ENCODE data around the gene NELFCD. TPM values are rescaled to one million over a fixed set of nuclear protein-coding genes. Genes with fewer than 3 reads are reported as not detected.
"Not testable (repeated sequence)": the region's sequence is repeated elsewhere in the genome, so short reads cannot be mapped to it uniquely, and the experiment has no call there.

Gene NELFCD
- polyA plus RNA-seq, 6 donors from 2014 or later, result 78.9 to 128 (median 86.2) TPM

DNA sequence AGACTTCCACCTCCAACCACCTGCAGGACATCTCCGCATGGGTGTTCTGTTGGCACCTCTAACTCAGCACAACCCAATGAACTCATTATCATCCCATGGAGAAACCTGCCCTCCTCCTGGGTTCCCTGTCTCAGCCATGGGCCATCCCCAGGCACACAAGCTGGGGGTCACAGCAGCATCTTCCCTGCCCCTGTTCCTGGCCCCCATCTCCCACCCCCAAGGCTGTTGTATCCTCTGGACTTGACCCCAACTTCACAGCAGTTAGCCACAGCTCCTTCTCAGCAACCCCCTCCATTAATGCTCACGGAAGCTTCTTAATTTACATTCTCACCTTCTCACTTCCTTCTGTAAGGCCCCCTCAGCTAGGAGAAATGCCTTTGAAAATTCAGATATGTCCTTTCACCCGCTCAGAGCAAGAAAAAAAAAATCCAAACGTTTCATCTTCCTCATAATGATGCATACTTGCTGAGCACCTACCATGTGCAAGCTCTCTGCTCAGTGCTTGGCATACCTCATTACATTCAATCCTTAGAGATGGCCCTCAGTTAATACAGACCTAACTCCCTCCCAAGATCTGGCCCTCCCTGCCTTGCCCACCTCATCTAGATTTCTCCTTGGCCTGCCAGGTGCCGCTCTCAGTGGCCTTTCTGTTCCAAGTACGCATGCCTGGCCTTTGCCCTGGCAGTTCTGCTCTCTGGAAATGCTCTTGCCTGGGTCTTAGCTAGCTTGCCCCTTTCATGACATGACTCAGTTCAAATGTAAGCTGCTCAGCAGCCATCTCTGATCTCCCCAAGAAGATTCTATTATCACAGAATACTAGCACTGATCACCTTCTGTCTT, 2.5 kb upstream of the NELFCD start:
- H3K27ac Mint-ChIP-seq, result peak overlapping the region in 2 of 6 donors; percentile 0 to 14
- H3K9me3 Mint-ChIP-seq, result peaks cover 2 to 19% (median 11%) of the 10 kb centered on the region in 7 donors
- no peaks in the 10 kb centered on the region for H3K27me3 Mint-ChIP-seq
- DNase-seq (no peak), ATAC-seq (ENCODE audit: low read depth in 2 of 2) (no peak)
- peaks cover 25 to 41% (median 35%) of the 10 kb centered on the region in 3 donors for H3K4me1 Mint-ChIP-seq
- peak overlapping the region in 5 of 8 donors; percentile 36 to 83 (median 61) for H3K4me3 Mint-ChIP-seq
- peaks cover 0 to 11% of the 10 kb centered on the region in 2 donors for H3K36me3 Mint-ChIP-seq

GRCh38 chr20:58981628-58982364, 740 bp downstream of the NELFCD start:
- no peak for DNase-seq
- Mint-ChIP-seq H3K4me1 (peaks cover 36 to 54% (median 42%) of the 10 kb centered on the region in 3 donors), H3K36me3 (peaks cover 3 to 7% of the 10 kb centered on the region in 2 donors), H3K9me3 (peaks cover 0 to 2% (median 0%) of the 10 kb centered on the region in 7 donors), H3K27me3 (no peaks in the 10 kb centered on the region), H3K4me3 (peak overlapping the region; percentile 78 to 95 (median 92)), H3K27ac (peak overlapping the region; percentile 12 to 94 (median 80))
- no peak for ATAC-seq (ENCODE audit: low read depth in 2 of 2)

DNA sequence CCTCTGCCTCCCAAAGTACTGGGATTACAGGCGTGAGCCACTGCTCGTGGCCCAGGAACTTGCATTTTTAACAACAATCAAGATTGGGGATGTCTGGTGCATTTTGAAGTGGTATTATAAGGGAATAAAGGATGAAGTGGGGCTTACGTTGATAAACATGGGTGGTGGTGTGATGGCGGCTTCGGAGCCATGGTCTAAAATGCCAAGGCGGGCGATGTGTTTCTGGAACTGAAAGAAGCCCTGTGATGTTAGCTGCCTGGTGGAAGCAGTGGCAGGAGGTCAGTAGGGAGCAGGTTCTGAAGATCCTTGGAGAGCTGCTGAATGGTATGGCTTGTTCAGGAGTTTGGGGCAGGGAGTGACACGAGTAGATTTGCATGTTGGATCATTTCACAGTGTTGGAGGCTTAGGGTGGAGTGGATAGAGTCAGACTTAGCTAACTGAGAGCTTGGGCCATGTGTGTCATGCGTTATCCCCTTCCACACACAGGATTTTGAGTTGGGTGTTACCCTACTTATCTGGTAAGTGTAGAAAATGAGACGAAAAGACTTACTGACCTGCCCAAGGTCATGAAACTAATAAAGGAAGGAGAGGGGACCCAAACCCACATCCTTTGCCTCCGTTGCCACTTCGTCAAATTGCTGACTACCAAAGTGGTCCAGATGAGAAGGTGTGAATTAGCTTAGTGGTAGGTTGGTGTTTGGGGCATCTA, 1.5 kb downstream of the NELFCD start:
- no peaks in the 10 kb centered on the region for H3K27me3 Mint-ChIP-seq
- peaks cover 38 to 61% (median 42%) of the 10 kb centered on the region in 3 donors for H3K4me1 Mint-ChIP-seq
- H3K9me3 Mint-ChIP-seq, result no peaks in the 10 kb centered on the region
- peak overlapping the region in 4 of 6 donors; percentile 12 to 94 (median 64) for H3K27ac Mint-ChIP-seq
- DNase-seq (no peak), ATAC-seq (ENCODE audit: low read depth in 2 of 2) (no peak)
- peaks cover 5 to 9% of the 10 kb centered on the region in 2 donors for H3K36me3 Mint-ChIP-seq
- H3K4me3 Mint-ChIP-seq, result peak overlapping the region; percentile 78 to 95 (median 92)

DNA sequence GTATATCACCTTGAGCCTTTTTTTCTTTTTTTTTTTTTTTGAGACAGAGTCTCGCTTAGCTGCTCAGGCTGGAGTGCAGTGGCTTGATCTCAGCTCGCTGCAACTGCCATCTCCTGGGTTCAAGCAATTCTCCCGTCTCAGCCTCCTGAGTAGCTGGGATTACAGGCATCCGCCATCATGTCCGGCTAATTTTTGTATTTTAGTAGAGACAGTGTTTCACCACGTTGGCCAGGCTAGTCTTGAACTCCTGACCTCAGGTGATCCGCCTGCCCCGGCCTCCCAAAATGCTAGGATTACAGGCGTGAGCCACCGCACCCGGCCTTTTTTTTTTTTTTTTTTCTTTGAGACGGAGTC, 2.0 kb downstream of the NELFCD start:
- H3K27me3 Mint-ChIP-seq; ATAC-seq (ENCODE audit: low read depth in 2 of 2); H3K9me3 Mint-ChIP-seq; DNase-seq: not testable (repeated sequence)
- peak overlapping the region in 1 of 6 donors; percentile 12 for H3K27ac Mint-ChIP-seq
- H3K36me3 Mint-ChIP-seq, result peaks cover 5 to 14% of the 10 kb centered on the region in 2 donors
- peak overlapping the region in 5 of 8 donors; percentile 83 to 95 (median 93) for H3K4me3 Mint-ChIP-seq
- peaks cover 42 to 62% (median 43%) of the 10 kb centered on the region in 3 donors for H3K4me1 Mint-ChIP-seq

- DNase-seq (no peak), ATAC-seq (ENCODE audit: low read depth in 2 of 2) (no peak)
- Mint-ChIP-seq H3K4me1 (peaks cover 32 to 53% (median 36%) of the 10 kb centered on the region in 3 donors), H3K27ac (peak overlapping the region in 4 of 6 donors; percentile 31 to 87 (median 78)), H3K4me3 (peak overlapping the region in 2 of 8 donors; percentile 40 to 83), H3K36me3 (peaks cover 5 to 16% of the 10 kb centered on the region in 2 donors), H3K27me3 (no peaks in the 10 kb centered on the region), H3K9me3 (no peaks in the 10 kb centered on the region)
Measured at GRCh38 chr20:58984691-58985090, 3.6 kb downstream of the NELFCD start.

DNA sequence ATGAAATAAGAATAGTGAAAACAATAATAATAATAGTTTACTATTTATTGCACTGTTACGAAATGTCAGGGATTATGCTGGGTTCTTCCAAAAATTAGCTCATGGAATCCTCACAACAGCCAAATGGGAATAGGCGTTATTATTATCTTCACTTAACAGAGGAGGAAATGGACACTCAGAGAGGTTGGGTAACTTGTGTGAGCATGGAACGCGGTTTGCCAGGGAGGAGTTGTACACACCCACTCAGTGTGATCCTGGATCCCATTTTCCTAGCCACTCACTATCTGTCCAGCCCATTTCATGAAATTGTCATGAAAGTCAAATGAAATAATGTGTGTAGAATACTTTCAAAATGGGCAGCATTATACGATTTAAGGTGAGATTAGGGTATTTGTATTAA, 4.6 kb downstream of the NELFCD start:
- no peaks in the 10 kb centered on the region for H3K27me3 Mint-ChIP-seq
- peaks cover 32 to 47% (median 36%) of the 10 kb centered on the region in 3 donors for H3K4me1 Mint-ChIP-seq
- ATAC-seq (ENCODE audit: low read depth in 2 of 2) (no peak), DNase-seq (no peak)
- H3K27ac Mint-ChIP-seq, result peak overlapping the region in 1 of 6 donors; percentile 87
- H3K4me3 Mint-ChIP-seq, result no peak overlapping the region
- H3K9me3 Mint-ChIP-seq, result no peaks in the 10 kb centered on the region
- peaks cover 5 to 16% of the 10 kb centered on the region in 2 donors for H3K36me3 Mint-ChIP-seq

DNA sequence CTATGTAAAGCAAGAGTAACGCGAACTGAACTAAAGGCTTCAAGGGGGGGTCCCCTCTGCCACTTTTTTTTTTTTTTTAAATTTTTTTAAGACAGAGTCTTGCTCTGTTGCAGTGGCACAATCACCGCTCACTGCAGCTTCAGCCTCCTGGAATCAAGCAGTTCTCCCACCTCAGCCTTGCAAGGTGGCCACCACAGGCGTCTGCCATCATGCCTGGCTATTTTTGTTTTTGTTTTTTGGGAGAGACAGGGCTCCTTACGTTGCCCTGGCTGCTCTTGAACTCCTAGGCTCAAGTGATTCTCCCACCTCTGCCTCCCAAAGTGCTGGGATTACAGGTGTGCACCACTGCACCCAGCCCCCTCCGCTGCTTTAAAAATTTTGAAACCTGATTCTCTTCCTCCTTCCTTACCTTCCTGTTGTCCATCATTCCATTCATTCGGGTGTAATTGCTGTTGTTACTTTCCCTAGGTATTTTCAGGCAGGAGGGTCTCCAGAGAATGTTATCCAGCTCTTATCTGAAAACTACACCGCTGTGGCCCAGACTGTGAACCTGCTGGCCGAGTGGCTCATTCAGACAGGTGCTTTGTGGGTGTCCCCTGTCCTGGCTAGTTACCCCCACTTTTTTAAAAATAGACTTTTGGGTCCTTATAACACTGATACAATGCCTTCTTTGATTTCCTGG, 5.4 kb downstream of the NELFCD start:
- Mint-ChIP-seq H3K4me1 (peaks cover 32 to 47% (median 38%) of the 10 kb centered on the region in 3 donors), H3K4me3 (peak overlapping the region in 1 of 8 donors; percentile 63), H3K36me3 (peaks cover 6 to 16% of the 10 kb centered on the region in 2 donors), H3K27me3 (no peaks in the 10 kb centered on the region), H3K9me3 (no peaks in the 10 kb centered on the region), H3K27ac (peak overlapping the region in 3 of 6 donors; percentile 13 to 86 (median 72))
- ATAC-seq (ENCODE audit: low read depth in 2 of 2) (no peak), DNase-seq (no peak)

- peak overlapping the region in 1 of 8 donors; percentile 63 for H3K4me3 Mint-ChIP-seq
- no peaks in the 10 kb centered on the region for H3K9me3 Mint-ChIP-seq
- H3K27ac Mint-ChIP-seq, result peak overlapping the region in 3 of 6 donors; percentile 10 to 47 (median 13)
- DNase-seq, result no peak
- ATAC-seq (ENCODE audit: low read depth in 2 of 2), result no peak
- no peaks in the 10 kb centered on the region for H3K27me3 Mint-ChIP-seq
- H3K36me3 Mint-ChIP-seq, result peaks cover 11 to 16% of the 10 kb centered on the region in 2 donors
- H3K4me1 Mint-ChIP-seq, result peaks cover 28 to 42% (median 40%) of the 10 kb centered on the region in 3 donors
Measured at GRCh38 chr20:58986968-58987517, 6.0 kb downstream of the NELFCD start.

GRCh38 chr20:58987790-58988564, 6.9 kb downstream of the NELFCD start:
- no peak overlapping the region for H3K4me3 Mint-ChIP-seq
- DNase-seq, result no peak
- no peaks in the 10 kb centered on the region for H3K9me3 Mint-ChIP-seq
- peak overlapping the region in 4 of 6 donors; percentile 4 to 80 (median 46) for H3K27ac Mint-ChIP-seq
- H3K36me3 Mint-ChIP-seq, result peaks cover 11 to 16% of the 10 kb centered on the region in 2 donors
- no peaks in the 10 kb centered on the region for H3K27me3 Mint-ChIP-seq
- peaks cover 18 to 41% (median 33%) of the 10 kb centered on the region in 3 donors for H3K4me1 Mint-ChIP-seq
- no peak for ATAC-seq (ENCODE audit: low read depth in 2 of 2)

DNA sequence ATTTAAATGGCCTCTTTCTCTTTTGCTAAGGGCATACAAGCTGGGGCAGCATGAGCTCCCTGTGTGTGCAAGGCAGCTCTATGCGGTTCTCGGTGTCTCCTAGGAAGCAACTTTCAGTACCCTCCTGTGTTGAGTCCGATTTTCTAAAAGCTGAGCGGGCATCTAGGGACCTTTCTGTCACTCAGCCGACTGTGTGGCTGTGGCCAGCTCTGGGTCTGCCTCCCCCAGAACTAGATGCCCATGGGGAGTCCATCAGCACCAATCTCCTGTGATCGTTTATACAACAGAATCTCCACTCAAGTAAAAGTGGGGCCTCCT, 7.5 kb downstream of the NELFCD start:
- Mint-ChIP-seq H3K4me3 (no peak overlapping the region), H3K9me3 (no peaks in the 10 kb centered on the region), H3K36me3 (peaks cover 11 to 16% of the 10 kb centered on the region in 2 donors), H3K27me3 (no peaks in the 10 kb centered on the region), H3K4me1 (peaks cover 21 to 43% (median 33%) of the 10 kb centered on the region in 3 donors), H3K27ac (peak overlapping the region in 3 of 6 donors; percentile 43 to 50 (median 49))
- no peak for ATAC-seq (ENCODE audit: low read depth in 2 of 2)
- no peak for DNase-seq

DNA sequence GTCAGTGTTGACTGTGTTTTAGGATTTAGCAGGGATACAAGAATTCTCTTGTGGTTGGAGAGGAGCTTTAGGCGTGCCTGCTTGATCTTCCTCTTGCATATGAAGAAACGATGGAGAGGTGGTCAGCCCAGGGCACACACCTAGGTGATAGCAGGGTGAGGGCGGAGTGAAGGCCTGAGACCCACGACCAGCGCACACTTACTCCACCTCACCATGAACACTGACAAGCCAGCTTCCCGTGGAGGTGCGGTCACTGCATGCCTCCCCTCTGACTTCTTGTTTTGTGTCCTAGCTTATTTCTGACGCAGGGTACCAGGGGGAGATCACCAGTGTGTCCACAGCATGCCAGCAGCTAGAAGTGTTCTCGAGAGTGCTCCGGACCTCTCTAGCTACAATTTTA, 8.1 kb downstream of the NELFCD start:
- no peak for ATAC-seq (ENCODE audit: low read depth in 2 of 2)
- H3K27me3 Mint-ChIP-seq, result no peaks in the 10 kb centered on the region

More for the DNA sequence above, 8.1 kb downstream of the NELFCD start:
- Mint-ChIP-seq H3K4me3 (no peak overlapping the region), H3K9me3 (no peaks in the 10 kb centered on the region), H3K36me3 (peaks cover 11 to 16% of the 10 kb centered on the region in 2 donors), H3K27ac (peak overlapping the region in 4 of 6 donors; percentile 24 to 50 (median 46)), H3K4me1 (peaks cover 22 to 43% (median 31%) of the 10 kb centered on the region in 3 donors)
- DNase-seq, result no peak
